ENCODE results near the gene NDUFA12.
A peak's percentile ranks its signal among the peaks of the same experiment; 100 is the strongest.

Gene NDUFA12

GRCh38 chr12:94979941-94980340, 23.6 kb downstream of the NDUFA12 start:
- no peak for DNase-seq

GRCh38 chr12:94977766-94978468, 25.6 kb downstream of the NDUFA12 start:
- DNase-seq: no peak

GRCh38 chr12:94973221-94973620, 30.3 kb downstream of the NDUFA12 start:
- DNase-seq: no peak

GRCh38 chr12:94972795-94973194, 30.7 kb downstream of the NDUFA12 start:
- DNase-seq: no peak

- DNase-seq: no peak
Measured at GRCh38 chr12:94971923-94972322, 31.6 kb downstream of the NDUFA12 start.

GRCh38 chr12:94970560-94970959, 32.9 kb downstream of the NDUFA12 start:
- no peak for DNase-seq

GRCh38 chr12:94969424-94969823, 34.1 kb downstream of the NDUFA12 start:
- no peak for DNase-seq

GRCh38 chr12:94965982-94966630, 37.4 kb downstream of the NDUFA12 start:
- no peak for DNase-seq

- DNase-seq: no peak
Measured at GRCh38 chr12:94963649-94964048, 39.8 kb downstream of the NDUFA12 start.

GRCh38 chr12:94962670-94963069, 40.8 kb downstream of the NDUFA12 start:
- no peak for DNase-seq

GRCh38 chr12:94961911-94962310, 41.6 kb downstream of the NDUFA12 start:
- no peak for DNase-seq

GRCh38 chr12:94961256-94961824, 42.2 kb downstream of the NDUFA12 start:
- DNase-seq: no peak

- no peak for DNase-seq
Measured at GRCh38 chr12:94957006-94957405, 46.5 kb downstream of the NDUFA12 start.

- no peak for DNase-seq
Measured at GRCh38 chr12:94954948-94955592, 48.4 kb downstream of the NDUFA12 start.

- DNase-seq: no peak
Measured at GRCh38 chr12:94954029-94954685, 49.3 kb downstream of the NDUFA12 start.

GRCh38 chr12:94952325-94952724, 51.2 kb downstream of the NDUFA12 start:
- no peak for DNase-seq

- no peak for DNase-seq
Measured at GRCh38 chr12:94951071-94951934, 52.2 kb downstream of the NDUFA12 start.

- DNase-seq: no peak
Measured at GRCh38 chr12:94948232-94948810, 55.2 kb downstream of the NDUFA12 start.

- no peak for DNase-seq
Measured at GRCh38 chr12:94942663-94943062, 60.8 kb downstream of the NDUFA12 start.

- DNase-seq: peak; percentile 66
Measured at GRCh38 chr12:94941440-94941862, 62.0 kb downstream of the NDUFA12 start.

GRCh38 chr12:94940771-94941170, 62.7 kb downstream of the NDUFA12 start:
- no peak for DNase-seq

- DNase-seq: no peak
Measured at GRCh38 chr12:94938583-94938982, 64.9 kb downstream of the NDUFA12 start.
